ENCODE results near the gene PDRG1. TPM values are rescaled to one million over a fixed set of nuclear protein-coding genes. Genes with fewer than 3 reads are reported as not detected.

PDRG1 gene
- total RNA-seq, 1 donor from 2014 or later = 16.3 TPM

DNA sequence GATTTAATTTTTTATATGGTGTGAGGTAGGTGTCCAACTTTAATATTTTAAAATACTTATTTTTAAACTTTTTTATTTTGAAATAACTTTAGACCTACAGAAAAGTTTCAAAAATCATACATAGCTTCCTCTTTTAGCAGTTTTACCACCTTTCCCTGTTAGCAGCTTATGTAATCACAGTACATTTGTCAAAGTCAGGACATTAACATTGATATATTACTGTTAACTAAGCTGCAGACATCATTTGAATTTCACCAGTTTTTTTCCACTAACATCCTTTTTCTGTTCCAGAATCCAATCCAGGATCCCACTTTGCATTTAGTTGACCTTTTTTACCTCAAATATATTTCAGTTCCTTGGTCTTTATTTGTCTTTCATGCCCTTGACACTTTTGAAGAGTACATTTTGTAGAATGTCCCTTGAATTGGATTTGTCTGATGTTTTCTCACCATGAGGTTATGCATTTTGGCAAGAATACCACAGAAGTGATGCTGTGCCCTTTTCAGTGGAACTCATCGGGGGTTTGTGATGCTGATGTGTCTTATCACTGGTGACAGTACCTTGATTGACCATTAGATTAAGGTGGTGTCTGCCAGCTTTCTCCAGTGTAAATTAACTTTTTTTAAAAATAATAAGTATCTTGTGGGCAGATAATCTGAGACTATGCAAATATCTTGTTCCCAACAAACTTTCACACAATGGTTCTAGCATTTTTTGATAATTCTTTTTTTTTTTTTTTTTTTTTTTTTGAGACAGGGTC lies 48.0 kb downstream of the PDRG1 start:
- H3K4me3 Mint-ChIP-seq = no peak overlapping the region
- no peak overlapping the region for H3K27ac Mint-ChIP-seq
- H3K4me1 Mint-ChIP-seq = no peaks in the 10 kb centered on the region
- DNase-seq (ENCODE audit: low spot score in 2 of 2, unreplicated experiment in 2 of 2) = no peak
- TF ChIP-seq, protein P1, sequence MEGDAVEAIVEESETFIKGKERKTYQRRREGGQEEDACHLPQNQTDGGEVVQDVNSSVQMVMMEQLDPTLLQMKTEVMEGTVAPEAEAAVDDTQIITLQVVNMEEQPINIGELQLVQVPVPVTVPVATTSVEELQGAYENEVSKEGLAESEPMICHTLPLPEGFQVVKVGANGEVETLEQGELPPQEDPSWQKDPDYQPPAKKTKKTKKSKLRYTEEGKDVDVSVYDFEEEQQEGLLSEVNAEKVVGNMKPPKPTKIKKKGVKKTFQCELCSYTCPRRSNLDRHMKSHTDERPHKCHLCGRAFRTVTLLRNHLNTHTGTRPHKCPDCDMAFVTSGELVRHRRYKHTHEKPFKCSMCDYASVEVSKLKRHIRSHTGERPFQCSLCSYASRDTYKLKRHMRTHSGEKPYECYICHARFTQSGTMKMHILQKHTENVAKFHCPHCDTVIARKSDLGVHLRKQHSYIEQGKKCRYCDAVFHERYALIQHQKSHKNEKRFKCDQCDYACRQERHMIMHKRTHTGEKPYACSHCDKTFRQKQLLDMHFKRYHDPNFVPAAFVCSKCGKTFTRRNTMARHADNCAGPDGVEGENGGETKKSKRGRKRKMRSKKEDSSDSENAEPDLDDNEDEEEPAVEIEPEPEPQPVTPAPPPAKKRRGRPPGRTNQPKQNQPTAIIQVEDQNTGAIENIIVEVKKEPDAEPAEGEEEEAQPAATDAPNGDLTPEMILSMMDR (IDR thresholded peaks at IDR 0.05; ENCODE audit: unreplicated experiment) = no peak
- no peaks in the 10 kb centered on the region for H3K36me3 Mint-ChIP-seq
- peaks cover 11% of the 10 kb centered on the region for H3K27me3 Mint-ChIP-seq (ENCODE audit: low read depth)
- no peaks in the 10 kb centered on the region for H3K9me3 Mint-ChIP-seq

DNA sequence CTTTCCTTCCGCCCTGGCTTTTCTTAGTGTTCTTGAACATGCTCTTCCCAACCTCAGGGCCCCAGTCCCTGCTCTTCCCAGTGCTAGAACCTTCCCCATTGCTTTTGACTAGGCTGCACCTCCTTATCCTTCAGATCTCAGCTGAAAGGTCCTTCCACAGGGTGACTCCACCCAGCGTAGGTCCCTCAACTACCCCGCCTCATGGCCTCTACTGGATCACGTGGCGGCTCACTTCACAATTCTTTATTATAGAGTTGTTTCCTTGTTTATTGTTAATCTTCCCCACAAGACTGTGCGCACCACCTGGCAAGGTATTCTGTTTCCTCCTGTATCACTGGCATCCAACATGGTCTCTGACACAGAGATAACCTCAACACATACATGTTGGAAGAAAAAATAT lies 50.2 kb downstream of the PDRG1 start:
- Mint-ChIP-seq H3K27ac (no peak overlapping the region), H3K4me3 (no peak overlapping the region), H3K36me3 (no peaks in the 10 kb centered on the region), H3K9me3 (no peaks in the 10 kb centered on the region), H3K27me3 (ENCODE audit: low read depth) (peaks cover 8% of the 10 kb centered on the region), H3K4me1 (no peaks in the 10 kb centered on the region)
- DNase-seq (ENCODE audit: low spot score in 2 of 2, unreplicated experiment in 2 of 2) = no peak
- TF ChIP-seq, protein P1 (IDR thresholded peaks at IDR 0.05; ENCODE audit: unreplicated experiment) = no peak

DNA sequence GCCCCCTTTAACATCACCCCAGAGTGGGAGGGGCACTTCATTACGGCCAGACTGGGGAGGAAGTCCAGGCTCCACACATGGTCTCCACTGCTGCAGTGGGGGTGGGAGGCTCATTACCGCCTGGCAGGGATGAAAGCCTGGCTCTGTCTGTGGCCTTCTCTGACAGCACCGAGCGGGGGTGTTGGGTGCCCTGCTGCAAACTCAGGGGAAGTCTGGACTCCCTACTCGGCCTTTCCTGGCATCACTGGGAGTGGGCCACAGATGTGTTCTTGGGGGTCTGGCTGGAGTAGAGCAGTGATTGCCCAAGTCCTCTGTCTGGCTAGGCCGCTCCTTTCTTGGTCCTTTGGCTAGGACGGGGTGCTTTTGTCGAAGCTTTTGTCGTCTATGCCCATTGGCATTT lies 54.3 kb downstream of the PDRG1 start:
- no peak for DNase-seq (ENCODE audit: low spot score in 2 of 2, unreplicated experiment in 2 of 2)
- peaks cover 12% of the 10 kb centered on the region for H3K27me3 Mint-ChIP-seq (ENCODE audit: low read depth)
- no peak overlapping the region for H3K4me3 Mint-ChIP-seq
- H3K9me3 Mint-ChIP-seq = peaks cover 4% of the 10 kb centered on the region
- TF ChIP-seq, protein P1 (IDR thresholded peaks at IDR 0.05; ENCODE audit: unreplicated experiment) = no peak
- no peak overlapping the region for H3K27ac Mint-ChIP-seq
- no peaks in the 10 kb centered on the region for H3K36me3 Mint-ChIP-seq
- H3K4me1 Mint-ChIP-seq = no peaks in the 10 kb centered on the region

DNA sequence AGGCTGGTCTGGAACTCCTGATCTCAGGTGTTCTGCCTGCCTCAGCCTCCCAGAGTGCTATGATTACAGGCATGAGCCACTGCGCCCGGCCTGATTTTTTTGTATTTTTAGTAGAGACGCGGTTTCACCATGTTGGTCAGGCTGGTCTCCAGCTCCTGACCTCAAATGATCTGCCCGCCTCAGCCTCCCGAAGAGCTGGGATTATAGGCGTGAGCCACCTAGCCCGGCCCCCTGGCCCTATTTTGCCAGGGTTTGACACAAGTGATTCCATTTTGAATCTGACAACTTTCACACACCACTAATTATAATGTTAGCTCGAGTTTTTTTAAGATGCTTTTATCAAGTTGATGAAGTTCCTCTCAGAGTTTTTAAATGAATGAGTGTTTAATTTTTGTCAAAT lies 55.8 kb downstream of the PDRG1 start:
- H3K4me3 Mint-ChIP-seq = no peak overlapping the region
- H3K27me3 Mint-ChIP-seq (ENCODE audit: low read depth) = peaks cover 17% of the 10 kb centered on the region
- no peaks in the 10 kb centered on the region for H3K4me1 Mint-ChIP-seq
- no peak overlapping the region for H3K27ac Mint-ChIP-seq
- TF ChIP-seq, protein P1 (IDR thresholded peaks at IDR 0.05; ENCODE audit: unreplicated experiment) = no peak
- H3K9me3 Mint-ChIP-seq = peaks cover 4% of the 10 kb centered on the region
- DNase-seq (ENCODE audit: low spot score in 2 of 2, unreplicated experiment in 2 of 2) = no peak
- no peaks in the 10 kb centered on the region for H3K36me3 Mint-ChIP-seq

DNA sequence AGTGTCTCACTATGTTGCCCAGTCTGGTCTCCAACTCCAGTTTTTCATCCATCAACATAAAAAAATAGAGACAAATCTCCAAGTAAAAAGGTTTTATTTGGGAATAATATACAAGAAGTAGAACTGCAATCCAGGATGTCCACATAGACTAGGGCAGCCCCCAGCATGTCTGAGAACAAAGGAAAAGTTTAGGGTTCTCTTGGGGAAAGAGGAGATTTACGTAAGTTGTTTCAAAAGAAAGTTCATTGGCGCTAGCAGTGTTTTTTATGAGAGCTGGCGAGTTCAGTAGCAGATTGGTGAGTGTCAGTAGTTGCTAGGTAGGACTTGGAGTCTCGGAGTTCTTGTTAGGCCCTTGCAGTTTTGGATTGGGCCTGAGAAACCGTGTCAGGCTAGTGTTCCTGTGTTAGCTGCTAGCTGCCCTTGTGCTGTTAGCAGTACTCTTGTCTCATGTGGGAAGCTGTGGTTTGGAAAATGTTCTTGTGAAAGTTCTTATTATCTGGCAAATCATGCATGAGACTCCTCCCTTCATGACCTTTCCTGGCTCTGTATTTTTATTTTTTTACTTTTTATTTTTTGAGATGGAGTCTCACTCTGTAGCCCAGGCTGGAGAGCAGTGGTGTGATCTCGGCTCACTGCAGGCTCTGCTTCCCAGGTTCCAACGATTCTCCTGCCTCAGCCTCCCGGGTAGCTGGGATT lies 56.7 kb downstream of the PDRG1 start:
- TF ChIP-seq, protein P1 (IDR thresholded peaks at IDR 0.05; ENCODE audit: unreplicated experiment) = no peak
- peaks cover 4% of the 10 kb centered on the region for H3K9me3 Mint-ChIP-seq
- no peak for DNase-seq (ENCODE audit: low spot score in 2 of 2, unreplicated experiment in 2 of 2)
- peaks cover 20% of the 10 kb centered on the region for H3K27me3 Mint-ChIP-seq (ENCODE audit: low read depth)
- H3K36me3 Mint-ChIP-seq = no peaks in the 10 kb centered on the region
- no peak overlapping the region for H3K4me3 Mint-ChIP-seq
- H3K4me1 Mint-ChIP-seq = no peaks in the 10 kb centered on the region
- no peak overlapping the region for H3K27ac Mint-ChIP-seq

Other genes starting within 250 kb of the PDRG1 start
- gene BCL2L1, start 229.2 kb downstream of the PDRG1 start, total RNA-seq = 63.2 to 66.6 TPM (median 64.8 TPM) in 3 replicates
- 36.6 to 39.0 TPM (median 37.5 TPM) in 3 replicates for gene TPX2, start 212.8 kb downstream of the PDRG1 start, total RNA-seq
- 0.27 to 0.49 TPM (median 0.38 TPM) in 3 replicates for gene MYLK2, start 132.7 kb downstream of the PDRG1 start, total RNA-seq
- gene FOXS1, start 106.4 kb downstream of the PDRG1 start, total RNA-seq = 1.9 to 2.5 TPM (median 2.1 TPM) in 3 replicates
- gene DUSP15, start 81.5 kb downstream of the PDRG1 start, total RNA-seq = 8.4 to 10.4 TPM (median 8.5 TPM) in 3 replicates
- 0.52 to 0.86 TPM (median 0.67 TPM) in 3 replicates for gene TTLL9, start 81.4 kb downstream of the PDRG1 start, total RNA-seq
- 0.25 to 0.32 TPM (median 0.29 TPM) in 3 replicates for gene XKR7, start 16.1 kb upstream of the PDRG1 start, total RNA-seq
- 0.16 to 0.38 TPM in 2 of 3 replicates, not detected in the other for gene CCM2L, start 58.4 kb upstream of the PDRG1 start, total RNA-seq
- gene HCK, start 100.2 kb upstream of the PDRG1 start, total RNA-seq = not detected in 3 replicates
- 77.8 to 82.2 TPM (median 80.2 TPM) in 3 replicates for gene TM9SF4, start 157.7 kb upstream of the PDRG1 start, total RNA-seq

Data from mesothelial cell of epicardium (in vitro differentiated cells).